ENCODE data around the gene EFCAB5. TPM values are rescaled to one million over a fixed set of nuclear protein-coding genes. Genes with fewer than 3 reads are reported as not detected.

Gene EFCAB5
- total and polyA plus RNA-seq, 2 donors from 2014 or later, result 1.4 TPM; not detected in 1

DNA sequence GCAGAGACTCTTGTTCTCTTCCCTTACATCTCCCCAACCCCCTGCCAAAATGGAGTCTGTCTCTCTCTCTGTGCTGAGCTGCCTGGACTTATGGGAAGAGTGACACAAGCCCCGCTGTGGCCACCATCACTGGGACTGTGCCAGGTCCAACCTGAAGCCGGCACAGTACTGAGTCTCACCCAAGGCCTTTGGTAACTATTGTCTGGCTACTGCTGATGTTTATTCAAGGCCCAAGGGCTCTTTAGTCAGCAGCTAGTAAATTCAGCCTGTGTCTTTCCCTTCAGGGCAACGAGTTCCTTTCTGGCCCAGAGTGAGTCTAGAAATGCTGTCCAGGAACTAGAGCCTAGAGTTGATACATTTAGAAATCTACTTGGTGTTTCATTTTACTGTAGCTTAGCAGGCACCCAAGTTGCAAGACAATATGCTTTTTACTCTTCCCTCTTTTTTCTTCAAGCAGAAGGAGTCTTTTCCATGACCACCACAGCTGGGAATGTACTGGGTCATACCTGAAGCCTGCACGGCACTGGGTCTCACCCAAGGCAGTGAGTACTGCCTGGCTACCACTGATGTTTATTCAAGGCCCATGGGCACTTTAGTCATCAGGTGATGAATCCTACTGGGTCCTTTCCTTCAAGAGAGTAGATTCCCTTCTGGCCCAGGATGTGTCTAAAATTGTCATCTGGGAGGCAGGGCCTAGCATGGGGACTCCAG, 17.7 kb downstream of the EFCAB5 start:
- intact Hi-C loops (cut with DNase I), result no loop called here
- Histone ChIP-seq H3K36me3 (ENCODE audit: control insufficient read depth in 2 of 3, insufficient read depth in 3 of 3, low read length in 3 of 3) (no peaks in the 10 kb centered on the region), H3K27me3 (ENCODE audit: control insufficient read depth, insufficient read depth, low read length) (no peaks in the 10 kb centered on the region), H3K9ac (ENCODE audit: low read length in 3 of 3) (no peak overlapping the region), H3K9me3 (ENCODE audit: control insufficient read depth in 2 of 3, insufficient read depth in 1 of 3, low read length in 3 of 3) (peaks cover 0 to 5% (median 0%) of the 10 kb centered on the region in 3 donors), H3K4me3 (ENCODE audit: low read length in 3 of 3) (no peak overlapping the region), H3K4me1 (ENCODE audit: control insufficient read depth in 2 of 3, insufficient read depth in 2 of 3, low read depth in 1 of 3, low read length in 3 of 3) (no peaks in the 10 kb centered on the region), H3K27ac (ENCODE audit: low read depth in 2 of 2, low read length in 2 of 2) (no peak overlapping the region)
- TF ChIP-seq, protein P1, sequence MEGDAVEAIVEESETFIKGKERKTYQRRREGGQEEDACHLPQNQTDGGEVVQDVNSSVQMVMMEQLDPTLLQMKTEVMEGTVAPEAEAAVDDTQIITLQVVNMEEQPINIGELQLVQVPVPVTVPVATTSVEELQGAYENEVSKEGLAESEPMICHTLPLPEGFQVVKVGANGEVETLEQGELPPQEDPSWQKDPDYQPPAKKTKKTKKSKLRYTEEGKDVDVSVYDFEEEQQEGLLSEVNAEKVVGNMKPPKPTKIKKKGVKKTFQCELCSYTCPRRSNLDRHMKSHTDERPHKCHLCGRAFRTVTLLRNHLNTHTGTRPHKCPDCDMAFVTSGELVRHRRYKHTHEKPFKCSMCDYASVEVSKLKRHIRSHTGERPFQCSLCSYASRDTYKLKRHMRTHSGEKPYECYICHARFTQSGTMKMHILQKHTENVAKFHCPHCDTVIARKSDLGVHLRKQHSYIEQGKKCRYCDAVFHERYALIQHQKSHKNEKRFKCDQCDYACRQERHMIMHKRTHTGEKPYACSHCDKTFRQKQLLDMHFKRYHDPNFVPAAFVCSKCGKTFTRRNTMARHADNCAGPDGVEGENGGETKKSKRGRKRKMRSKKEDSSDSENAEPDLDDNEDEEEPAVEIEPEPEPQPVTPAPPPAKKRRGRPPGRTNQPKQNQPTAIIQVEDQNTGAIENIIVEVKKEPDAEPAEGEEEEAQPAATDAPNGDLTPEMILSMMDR (IDR thresholded peaks at IDR 0.05; ENCODE audit: borderline replicate concordance, extremely low read depth, insufficient read depth), result no peak
- FAIRE-seq (no peak), DNase-seq (no peak)

DNA sequence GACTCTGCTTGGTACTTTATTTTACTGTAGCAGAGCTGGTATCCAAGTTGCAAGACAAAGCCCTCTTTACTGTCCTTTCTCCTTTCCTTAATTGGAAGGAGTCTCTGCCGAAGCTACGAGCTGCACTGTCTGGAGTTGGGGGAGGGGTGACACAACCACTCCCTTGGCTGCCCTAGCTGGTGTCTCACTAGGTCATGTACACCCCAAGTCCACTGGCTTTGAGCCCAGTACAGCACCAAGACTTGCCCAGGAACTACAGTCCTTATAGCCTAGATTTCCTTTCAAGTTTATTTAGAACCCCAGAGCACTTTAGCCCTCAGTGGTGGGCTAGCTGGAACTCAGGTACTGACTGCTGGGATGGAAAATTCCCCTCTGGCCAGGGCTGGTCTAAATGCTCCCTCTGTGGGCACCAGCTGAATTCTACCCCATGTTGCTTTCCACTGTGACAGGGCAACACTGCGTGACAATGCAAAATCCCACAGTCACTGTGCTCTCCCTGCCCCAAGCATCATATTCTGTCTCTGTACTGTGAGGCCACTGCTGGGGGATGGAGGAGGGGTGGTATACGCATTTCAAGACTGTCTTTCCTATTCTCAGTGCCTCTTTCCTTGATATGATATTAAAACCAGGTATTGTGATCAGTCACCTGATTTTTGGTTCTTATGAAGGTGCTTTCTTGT, 18.4 kb downstream of the EFCAB5 start:
- Histone ChIP-seq H3K27ac (ENCODE audit: low read depth in 2 of 2, low read length in 2 of 2) (no peak overlapping the region), H3K9ac (ENCODE audit: low read length in 3 of 3) (no peak overlapping the region), H3K4me3 (ENCODE audit: low read length in 3 of 3) (no peak overlapping the region), H3K36me3 (ENCODE audit: control insufficient read depth in 2 of 3, insufficient read depth in 3 of 3, low read length in 3 of 3) (no peaks in the 10 kb centered on the region), H3K9me3 (ENCODE audit: control insufficient read depth in 2 of 3, insufficient read depth in 1 of 3, low read length in 3 of 3) (no peaks in the 10 kb centered on the region), H3K4me1 (ENCODE audit: control insufficient read depth in 2 of 3, insufficient read depth in 2 of 3, low read depth in 1 of 3, low read length in 3 of 3) (no peaks in the 10 kb centered on the region), H3K27me3 (ENCODE audit: control insufficient read depth, insufficient read depth, low read length) (no peaks in the 10 kb centered on the region)
- FAIRE-seq (no peak), DNase-seq (no peak)
- intact Hi-C loops (cut with DNase I), result no loop called here
- TF ChIP-seq, protein P1 (IDR thresholded peaks at IDR 0.05; ENCODE audit: borderline replicate concordance, extremely low read depth, insufficient read depth), result no peak

DNA sequence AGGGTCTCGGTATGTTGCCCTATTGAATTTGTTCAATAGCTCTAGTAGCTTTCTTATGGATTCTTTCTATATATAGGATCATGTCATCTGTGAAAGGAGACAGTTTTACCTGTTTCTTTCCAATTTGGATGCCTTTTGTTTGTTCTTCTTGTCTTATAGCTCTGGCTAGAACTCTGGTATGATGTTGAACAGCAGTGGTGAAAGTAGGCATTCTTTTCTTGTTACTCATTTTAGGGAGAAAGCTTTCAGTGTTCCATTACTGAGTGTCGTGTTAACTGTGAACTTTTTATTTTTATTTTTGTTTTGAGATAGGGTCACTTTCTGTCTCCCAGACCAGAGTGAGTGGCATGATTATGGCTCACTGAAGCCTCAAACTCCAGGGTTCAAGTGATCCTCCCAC, 21.2 kb downstream of the EFCAB5 start:
- Histone ChIP-seq H3K4me3 (ENCODE audit: low read length in 3 of 3) (no peak overlapping the region), H3K36me3 (ENCODE audit: control insufficient read depth in 2 of 3, insufficient read depth in 3 of 3, low read length in 3 of 3) (no peaks in the 10 kb centered on the region), H3K4me1 (ENCODE audit: control insufficient read depth in 2 of 3, insufficient read depth in 2 of 3, low read depth in 1 of 3, low read length in 3 of 3) (no peaks in the 10 kb centered on the region), H3K27me3 (ENCODE audit: control insufficient read depth, insufficient read depth, low read length) (no peaks in the 10 kb centered on the region), H3K9me3 (ENCODE audit: control insufficient read depth in 2 of 3, insufficient read depth in 1 of 3, low read length in 3 of 3) (no peaks in the 10 kb centered on the region), H3K9ac (ENCODE audit: low read length in 3 of 3) (no peak overlapping the region), H3K27ac (ENCODE audit: low read depth in 2 of 2, low read length in 2 of 2) (no peak overlapping the region)
- FAIRE-seq, result no peak
- TF ChIP-seq, protein P1 (IDR thresholded peaks at IDR 0.05; ENCODE audit: borderline replicate concordance, extremely low read depth, insufficient read depth), result no peak
- intact Hi-C loops (cut with DNase I), result no loop called here
- no peak for DNase-seq
